ENCODE measurements around the gene SLC30A2. TPM values are rescaled to one million over a fixed set of nuclear protein-coding genes. Genes with fewer than 3 reads are reported as not detected.
A peak's percentile ranks its signal among the peaks of the same experiment; 100 is the strongest.

Gene SLC30A2
- total and polyA plus RNA-seq, 4 donors: under 0.01 to 0.12 (median 0.05) TPM; not detected in 1

- Histone ChIP-seq H3K9ac (ENCODE audit: low read depth in 1 of 2, low read length in 2 of 2) (no peak overlapping the region), H3K4me1 (ENCODE audit: control insufficient read depth in 4 of 4, insufficient read depth in 4 of 4, low read length in 3 of 4) (peaks cover 7 to 14% (median 9%) of the 10 kb centered on the region in 4 donors), H3K27ac (ENCODE audit: low read depth in 1 of 2, low read length in 2 of 2) (no peak overlapping the region), H3K9me3 (ENCODE audit: control insufficient read depth in 4 of 4, low read length in 3 of 4) (no peaks in the 10 kb centered on the region), H3K36me3 (ENCODE audit: control insufficient read depth in 4 of 4, insufficient read depth in 3 of 4, low read depth in 1 of 4, low read length in 3 of 4) (no peaks in the 10 kb centered on the region), H3K4me3 (ENCODE audit: low read depth in 1 of 3, low read length in 3 of 3) (peak overlapping the region in 1 of 3 donors; percentile 8), H3K27me3 (ENCODE audit: control insufficient read depth in 4 of 4, insufficient read depth in 4 of 4, low read length in 3 of 4) (peaks cover 0 to 17% (median 8%) of the 10 kb centered on the region in 4 donors)
- DNase-seq (ENCODE audit: low spot score): no peak
- WGBS: 31% methylated on average over 29 of the region's 29 CpGs
- TF ChIP-seq TAF1 (conservative IDR thresholded peaks at IDR 0.05) (no peak), SP1 (IDR thresholded peaks at IDR 0.05) (no peak), GABPA (IDR thresholded peaks at IDR 0.05 in 1 of 2, conservative IDR thresholded peaks at IDR 0.05 in 1 of 2) (no peak), ATF3 (IDR thresholded peaks at IDR 0.05) (no peak), JUND (IDR thresholded peaks at IDR 0.05) (no peak), MAX (IDR thresholded peaks at IDR 0.05) (no peak), NR2F2 (IDR thresholded peaks at IDR 0.05) (no peak), EGR1 (IDR thresholded peaks at IDR 0.05; ENCODE audit: low read depth in 2 of 2) (no peak)
Observed at GRCh38 chr1:26044971-26045721, 772 bp downstream of the SLC30A2 start.

GRCh38 chr1:26044414-26044813 is 1.5 kb downstream of the SLC30A2 start:
- no peak for DNase-seq (ENCODE audit: low spot score)
- H3K27me3 ChIP-seq (ENCODE audit: control insufficient read depth in 4 of 4, insufficient read depth in 4 of 4, low read length in 3 of 4): peaks cover 0 to 17% (median 8%) of the 10 kb centered on the region in 4 donors

More at GRCh38 chr1:26044414-26044813, 1.5 kb downstream of the SLC30A2 start:
- H3K9me3 ChIP-seq (ENCODE audit: control insufficient read depth in 4 of 4, low read length in 3 of 4): no peaks in the 10 kb centered on the region
- H3K27ac ChIP-seq (ENCODE audit: low read depth in 1 of 2, low read length in 2 of 2): no peak overlapping the region
- peaks cover 7 to 14% (median 9%) of the 10 kb centered on the region in 4 donors for H3K4me1 ChIP-seq (ENCODE audit: control insufficient read depth in 4 of 4, insufficient read depth in 4 of 4, low read length in 3 of 4)
- H3K4me3 ChIP-seq (ENCODE audit: low read depth in 1 of 3, low read length in 3 of 3): no peak overlapping the region
- WGBS: 92% methylated on average over 3 of the region's 3 CpGs
- no peak overlapping the region for H3K9ac ChIP-seq (ENCODE audit: low read depth in 1 of 2, low read length in 2 of 2)
- no peak for TF ChIP-seq GABPA (IDR thresholded peaks at IDR 0.05 in 1 of 2, conservative IDR thresholded peaks at IDR 0.05 in 1 of 2)
- TF ChIP-seq RXRA (IDR thresholded peaks at IDR 0.05): no peak
- TF ChIP-seq TAF1 (conservative IDR thresholded peaks at IDR 0.05): no peak
- TF ChIP-seq YY1 (IDR thresholded peaks at IDR 0.05): no peak
- TF ChIP-seq NR2F2 (IDR thresholded peaks at IDR 0.05): no peak
- TF ChIP-seq FOXA2 (IDR thresholded peaks at IDR 0.05): no peak
- no peak for TF ChIP-seq FOXA1 (IDR thresholded peaks at IDR 0.05)
- no peak for TF ChIP-seq REST (IDR thresholded peaks at IDR 0.05)
- TF ChIP-seq HNF4A (conservative IDR thresholded peaks at IDR 0.05): no peak
- TF ChIP-seq RAD21 (IDR thresholded peaks at IDR 0.05): no peak
- no peak for TF ChIP-seq ZBTB33 (IDR thresholded peaks at IDR 0.05)
- no peak for TF ChIP-seq MAX (IDR thresholded peaks at IDR 0.05)
- TF ChIP-seq ATF3 (IDR thresholded peaks at IDR 0.05): no peak
- TF ChIP-seq EGR1 (IDR thresholded peaks at IDR 0.05; ENCODE audit: low read depth in 2 of 2): no peak
- H3K36me3 ChIP-seq (ENCODE audit: control insufficient read depth in 4 of 4, insufficient read depth in 3 of 4, low read depth in 1 of 4, low read length in 3 of 4): no peaks in the 10 kb centered on the region
